Stimulated activated CD8-positive, alpha-beta memory T cell treated with anti-CD3 and anti-CD28 coated beads, Interleukin-4, amount 100 ng/mL, for 48 hours (primary cell): ENCODE data around the gene GLP2R.

Source experiments
- DNase-seq: peaks from one replicate; pipeline ENCODE4 v3.0.0-alpha.2; 2020

GLP2R gene

DNA sequence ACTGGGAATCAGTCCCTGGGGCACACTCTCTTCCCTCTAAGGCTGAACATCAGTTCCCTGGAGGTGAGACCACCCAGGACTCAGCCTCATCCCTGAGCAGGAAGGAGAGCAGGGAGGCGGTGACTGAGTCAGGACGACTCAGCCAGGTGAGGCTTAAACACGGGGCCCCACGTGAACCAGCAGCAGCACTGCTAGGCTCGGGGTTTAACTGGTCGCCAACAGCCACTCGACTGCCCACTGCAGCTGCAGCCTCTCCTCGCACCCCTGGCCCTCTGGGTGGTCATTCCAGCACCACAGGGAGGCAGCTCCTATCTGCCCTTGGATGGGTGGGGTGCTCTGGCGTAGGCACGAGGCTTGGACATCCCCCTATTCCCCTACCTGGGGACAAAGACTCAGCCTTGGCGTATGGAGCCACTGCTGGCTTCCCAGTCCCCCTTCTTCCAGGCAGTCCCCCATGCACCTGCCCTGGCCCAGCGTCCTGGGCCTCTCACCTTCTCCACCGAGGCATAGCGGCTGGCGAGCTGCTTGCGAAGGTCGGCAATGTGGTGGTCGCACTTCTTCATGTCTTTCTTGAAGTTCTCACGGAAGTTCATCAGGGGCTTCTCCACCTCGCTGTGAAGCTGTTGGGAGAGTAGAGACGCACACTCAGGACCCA is 100.6 kb downstream of the GLP2R start:
- DNase-seq, result no peak

DNA sequence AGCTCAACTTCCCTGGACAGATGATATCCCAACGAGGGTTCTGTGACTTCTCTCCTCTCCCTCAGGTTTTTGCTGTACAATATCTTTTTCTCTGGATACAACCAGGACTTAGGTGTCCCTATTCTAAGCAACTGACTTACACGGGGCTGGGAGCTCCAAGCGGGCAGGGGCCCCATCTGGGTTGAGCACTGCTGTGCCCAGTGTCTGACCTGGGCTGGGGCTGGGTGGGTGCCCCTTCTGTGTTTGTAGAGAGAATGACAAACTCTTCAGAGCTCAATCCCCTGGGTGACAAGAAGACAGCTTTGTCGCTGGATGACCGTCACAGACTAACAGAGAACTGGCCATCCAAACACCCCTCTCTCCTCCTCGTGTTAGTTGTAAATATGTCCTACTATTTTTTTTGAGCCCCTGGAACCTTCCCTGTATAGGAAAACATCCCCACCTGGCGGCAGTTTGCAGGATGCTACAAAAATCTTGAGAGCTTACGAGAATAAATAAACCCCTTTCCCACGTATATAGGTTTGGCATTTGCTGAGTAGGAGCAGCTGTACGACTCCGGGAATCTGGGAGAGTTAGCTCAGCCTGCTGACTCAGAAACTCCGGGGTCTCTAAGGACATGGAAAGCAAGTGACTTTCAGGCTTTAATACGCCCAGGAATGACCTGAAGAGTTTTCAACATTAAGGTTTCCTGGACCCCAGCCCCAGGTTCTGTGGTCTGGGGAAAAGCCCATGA is 103.0 kb downstream of the GLP2R start:
- DNase-seq, result no peak

DNA sequence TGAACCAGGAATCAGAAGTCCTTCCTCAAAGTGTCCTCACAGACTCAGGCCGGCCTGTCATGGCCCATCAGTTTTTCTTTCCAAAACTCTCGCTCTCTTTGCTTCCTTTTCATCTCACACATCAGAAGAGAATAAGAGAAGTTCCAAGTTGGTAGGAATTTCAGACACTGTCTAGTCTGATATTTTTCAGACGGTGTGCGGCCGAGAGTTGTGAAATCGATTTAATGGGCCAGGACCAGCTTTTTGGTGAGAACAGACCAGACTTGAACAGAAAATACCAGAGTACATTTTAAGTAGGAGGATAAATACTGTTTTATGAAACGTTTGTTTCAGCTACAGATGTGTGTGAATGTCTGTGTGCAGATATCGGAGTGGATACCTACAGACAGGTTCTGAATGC is 104.1 kb downstream of the GLP2R start:
- no peak for DNase-seq

DNA sequence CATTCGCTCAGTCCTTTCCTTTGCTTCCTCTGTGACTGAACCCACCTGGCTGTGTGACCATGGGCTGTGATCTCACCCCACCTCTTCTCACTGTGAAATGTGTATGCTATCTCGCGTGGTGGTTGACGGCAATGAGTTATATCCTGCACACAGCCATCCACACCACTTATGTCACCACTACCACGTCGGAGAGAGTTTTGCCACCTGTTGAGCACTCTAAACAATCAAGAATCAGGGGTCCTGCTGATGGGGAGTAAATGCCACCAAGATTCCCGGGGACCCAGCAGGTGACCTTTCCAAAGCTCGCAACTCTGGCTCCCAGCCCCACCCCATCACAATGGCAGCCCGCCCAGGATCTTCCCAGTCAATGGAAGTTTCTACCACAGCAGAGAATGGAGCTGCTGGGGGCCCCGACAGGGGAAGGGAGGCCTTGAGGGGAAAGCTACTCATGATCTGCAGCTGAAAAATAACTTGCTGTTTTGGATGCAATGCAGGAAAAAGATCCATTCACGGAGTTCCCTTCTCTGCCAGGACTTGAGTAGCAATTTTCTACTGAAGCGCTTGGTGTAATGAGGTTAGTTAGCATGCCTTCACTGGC is 105.5 kb downstream of the GLP2R start:
- no peak for DNase-seq

DNA sequence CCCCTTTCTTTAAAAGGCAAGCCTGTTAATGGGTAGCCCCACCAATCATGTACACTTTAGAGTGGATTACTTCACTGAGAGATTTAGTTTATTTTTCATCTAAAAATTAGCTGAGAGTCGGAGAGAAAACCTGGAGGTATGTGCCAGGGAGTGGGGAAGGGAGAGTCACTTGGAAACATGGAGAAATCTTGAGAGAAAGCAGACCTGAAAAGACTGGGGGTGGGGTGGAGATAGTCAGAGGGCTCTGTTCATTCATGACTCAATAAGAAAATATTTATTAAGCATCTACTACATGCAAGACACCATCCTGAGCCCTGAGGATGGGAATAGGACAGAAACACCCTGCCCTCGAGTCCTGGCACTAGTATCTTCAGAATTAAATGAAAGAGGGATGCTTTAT is 106.8 kb downstream of the GLP2R start:
- DNase-seq, result no peak

DNA sequence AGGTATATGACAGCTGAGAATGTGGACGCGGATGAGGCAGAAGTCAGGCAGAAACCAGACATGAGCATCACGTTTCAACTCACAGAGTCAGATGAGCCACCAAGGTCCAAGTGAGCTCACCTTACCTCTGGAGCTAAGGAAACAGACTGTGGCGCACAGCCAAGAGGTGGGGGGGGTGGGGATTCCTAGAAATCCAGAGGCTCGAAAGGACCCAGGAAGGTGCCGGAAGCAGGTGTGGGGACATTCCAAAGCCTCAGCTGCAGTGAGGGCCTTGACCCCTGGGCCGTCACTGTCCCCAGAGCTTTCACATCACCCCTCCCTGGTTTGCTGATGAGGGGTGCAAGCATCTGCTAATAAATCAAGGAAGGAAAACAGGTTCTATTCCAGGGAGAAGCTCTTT is 108.6 kb downstream of the GLP2R start:
- DNase-seq, result no peak

DNA sequence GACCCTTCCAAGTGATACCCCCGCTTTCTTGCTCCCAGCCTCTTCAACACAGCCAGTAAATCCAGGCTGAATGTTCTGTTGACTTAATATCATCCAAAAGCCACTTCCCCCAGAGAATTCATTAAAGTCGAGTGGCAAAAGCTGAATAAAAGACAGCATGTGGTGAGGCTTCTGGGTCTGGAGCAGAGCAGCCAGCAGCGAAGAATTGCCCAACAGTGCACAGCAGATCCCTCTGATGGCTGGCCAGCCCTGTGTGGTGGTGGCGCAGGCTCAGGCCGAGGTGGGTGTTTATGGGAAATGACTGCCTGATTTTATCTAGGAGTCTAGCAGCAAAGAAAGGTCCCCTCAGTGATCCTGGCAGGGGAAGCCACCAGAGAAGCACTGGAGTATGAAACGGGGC is 109.7 kb downstream of the GLP2R start:
- DNase-seq, result no peak

DNA sequence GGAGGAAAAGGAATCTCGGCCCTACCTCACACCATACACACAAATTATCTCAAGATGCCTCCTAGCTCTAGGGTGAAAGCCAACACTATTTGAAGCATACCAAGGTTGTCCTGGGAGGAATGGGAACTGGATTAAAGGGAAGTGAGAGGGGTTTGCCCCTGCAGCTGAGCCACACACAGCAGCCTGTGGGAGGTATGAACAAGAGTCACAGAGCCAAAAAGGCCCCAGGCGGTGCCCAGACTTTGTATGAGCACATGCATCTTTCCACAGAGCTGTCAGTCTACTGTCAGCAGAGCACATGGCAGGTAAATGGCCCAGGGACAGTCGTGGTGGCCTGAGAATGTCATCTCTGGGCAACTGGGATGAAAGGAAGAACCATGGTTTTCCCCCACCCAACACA is 110.4 kb downstream of the GLP2R start:
- DNase-seq, result no peak

DNA sequence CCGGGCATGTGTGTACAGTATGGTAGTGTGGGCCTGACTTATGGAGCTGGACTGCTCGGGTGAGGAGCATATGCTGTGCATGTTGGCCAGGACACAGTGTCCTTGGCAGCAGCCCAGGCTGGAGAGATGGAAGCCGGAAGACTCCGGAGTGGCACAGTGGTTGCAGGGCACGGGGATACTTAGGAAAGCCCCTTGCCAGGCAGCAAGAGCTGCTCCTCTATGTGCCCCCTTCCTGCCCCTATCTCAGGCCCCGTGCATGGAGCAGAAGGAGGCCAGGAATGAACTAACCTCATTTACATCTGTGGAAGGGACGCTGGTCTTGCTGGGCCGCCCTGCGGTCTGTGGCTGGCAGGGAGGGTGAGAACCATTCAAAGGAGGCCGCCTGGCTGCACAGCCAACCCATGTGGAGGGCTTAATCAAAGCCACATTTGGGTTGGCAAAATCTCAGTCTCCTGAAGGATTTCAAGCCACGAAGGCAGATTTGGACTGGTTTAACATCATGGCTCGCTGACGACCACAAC is 111.6 kb downstream of the GLP2R start:
- no peak for DNase-seq

DNA sequence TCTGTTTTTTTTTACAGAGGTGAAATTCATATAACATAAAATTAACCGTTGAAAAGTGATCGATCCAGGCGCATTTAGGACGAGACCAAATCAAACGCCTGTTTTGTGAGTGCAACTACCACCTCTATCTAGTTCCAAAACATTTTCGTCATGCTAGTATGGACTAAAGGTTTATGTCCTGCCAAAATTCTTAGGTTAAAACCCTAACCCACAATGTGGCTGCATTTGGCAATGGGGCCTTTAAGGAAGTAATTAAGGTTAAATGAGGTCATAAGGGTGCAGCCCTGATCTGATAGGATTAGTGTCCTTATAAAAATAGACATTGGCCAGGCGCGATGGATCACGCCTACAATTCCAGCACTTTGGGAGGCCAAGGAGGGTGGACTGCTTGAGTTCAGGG is 112.2 kb downstream of the GLP2R start:
- DNase-seq, result no peak

DNA sequence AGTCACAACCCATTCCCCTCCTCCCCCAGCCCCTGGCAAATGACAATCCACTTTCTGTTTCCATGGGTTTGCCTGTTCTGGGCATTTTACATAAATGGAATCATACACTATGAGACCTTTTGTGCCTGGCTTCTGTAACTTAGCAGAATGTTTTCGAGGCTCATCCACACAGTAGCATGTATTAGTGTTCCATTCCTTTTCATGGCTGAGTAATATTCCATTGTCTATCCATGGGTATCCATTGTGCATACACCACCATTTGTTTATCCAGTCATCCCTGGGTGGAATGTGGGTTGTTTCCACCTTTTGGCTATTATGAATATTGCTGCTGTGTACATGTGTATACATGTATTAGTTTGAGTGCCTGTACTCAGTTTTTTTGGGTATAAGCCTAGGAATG is 113.0 kb downstream of the GLP2R start:
- DNase-seq, result no peak

DNA sequence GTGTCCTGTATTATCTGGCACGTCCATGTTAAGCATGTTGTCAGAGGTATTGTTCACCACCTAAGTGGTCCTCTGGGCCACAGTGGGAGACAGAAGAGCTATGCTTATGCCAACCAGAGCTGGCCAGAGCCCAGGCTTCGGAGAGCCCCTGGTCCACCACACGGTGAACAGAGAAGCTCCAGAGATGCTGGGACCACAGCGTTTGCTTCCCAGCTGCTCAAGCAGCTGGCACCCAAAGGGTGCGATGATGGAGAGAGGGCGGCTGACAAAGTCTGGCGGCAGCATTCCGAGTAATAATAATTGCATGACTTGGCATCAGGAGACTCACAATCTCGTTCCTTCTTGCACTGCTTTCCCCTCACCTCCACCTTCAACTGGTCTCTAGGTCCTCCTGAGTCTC is 115.1 kb downstream of the GLP2R start:
- DNase-seq, result no peak

DNA sequence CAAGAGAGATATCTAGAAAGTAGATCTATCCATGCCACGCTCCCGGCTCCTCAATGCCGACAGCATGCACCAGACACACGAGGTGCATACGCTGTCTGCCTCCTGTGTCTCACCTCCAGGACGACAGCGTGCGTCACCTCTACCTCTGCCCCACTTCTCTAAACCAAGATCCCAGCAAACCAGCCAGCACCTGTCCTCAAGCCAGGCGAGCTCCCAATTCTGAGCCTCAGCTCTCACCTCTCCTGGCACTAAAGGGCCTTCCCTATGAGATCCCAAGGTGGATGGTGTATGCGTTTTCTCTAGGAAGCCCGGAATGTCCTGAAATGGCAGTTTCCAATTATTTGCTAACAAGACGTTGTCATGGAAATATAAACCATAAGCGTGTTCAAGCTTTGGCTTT is 115.6 kb downstream of the GLP2R start:
- no peak for DNase-seq
